Fibroblast of villous mesenchyme (primary cell): ENCODE measurements around the gene CHIA. TPM values are rescaled to one million over a fixed set of nuclear protein-coding genes. Genes with fewer than 3 reads are reported as not detected.

Source experiments
- DNase-seq: peaks from one replicate; pipeline ENCODE4 v3.0.0-alpha.2; 2010; ENCODE audit warnings: low read depth
- H3K4me3 ChIP-seq: 2 replicates; pipeline ENCODE4 v1.5.1; 2011; ENCODE audit warnings: low read depth, mild to moderate bottlenecking, low read length
- CTCF ChIP-seq: IDR thresholded peaks from 2 replicates; pipeline ENCODE4 v1.5.1; 2012; ENCODE audit warnings: low read depth, mild to moderate bottlenecking, low read length; ENCODE audit not compliant: insufficient read depth
- total RNA-seq: library from RNA; depleted of rRNA; stranded (reverse); fragments of >200 nt; gene quantifications from 2 replicates; pipeline ENCODE4 v1.2.3, GENCODE V29; 2012

The CHIA gene
- total RNA-seq, 1 donor, result not detected

GRCh38 chr1:111302374-111302773 lies 11.7 kb downstream of the CHIA start:
- TF ChIP-seq CTCF, result no peak
- no peak for DNase-seq
- no peak overlapping the region for H3K4me3 ChIP-seq

- no peak for DNase-seq
- no peak for TF ChIP-seq CTCF
Measured at GRCh38 chr1:111309690-111310089, 19.0 kb downstream of the CHIA start.

GRCh38 chr1:111318523-111318922 lies 27.9 kb downstream of the CHIA start:
- no peak for DNase-seq
- no peak for TF ChIP-seq CTCF
- no peak overlapping the region for H3K4me3 ChIP-seq

More at GRCh38 chr1:111309690-111310089, 19.0 kb downstream of the CHIA start:
- H3K4me3 ChIP-seq, result no peak overlapping the region

GRCh38 chr1:111320066-111320879 lies 29.6 kb downstream of the CHIA start:
- no peak for TF ChIP-seq CTCF
- no peak for DNase-seq
- no peak overlapping the region for H3K4me3 ChIP-seq

GRCh38 chr1:111323231-111323630 lies 32.6 kb downstream of the CHIA start:
- TF ChIP-seq CTCF, result no peak
- no peak for DNase-seq
- no peak overlapping the region for H3K4me3 ChIP-seq

- no peak for TF ChIP-seq CTCF
- H3K4me3 ChIP-seq, result no peak overlapping the region
- no peak for DNase-seq
Measured at GRCh38 chr1:111332190-111332589, 41.5 kb downstream of the CHIA start.
